PC-9 (cell line): Measurements from ENCODE around the gene UGGT2. TPM values are rescaled to one million over a fixed set of nuclear protein-coding genes. Genes with fewer than 3 reads are reported as not detected.

Source experiments
- BruUV-seq: library from RNA; stranded (reverse); fragments of 400-500 nt; replicated peaks from 2 replicates; lab custom pipeline; 2021; lab: Mats Ljungman, UMichigan
- CTCF ChIA-PET: fragments of 300-600 bp; sonication (Branson Sonifier 250); formaldehyde crosslinking; loops from one replicate; lab custom pipeline; 2022; ENCODE audit warnings: antibody characterized with exemption; lab: Charles Lee
- POLR2A ChIA-PET: fragments of 300-600 bp; sonication (Branson Sonifier 250); formaldehyde crosslinking; loops from one replicate; lab custom pipeline; 2022; ENCODE audit warnings: antibody characterized with exemption; ENCODE audit not compliant: unreplicated experiment; lab: Charles Lee
- DNase-seq, 2 experiments: peaks; one replicate each; pipeline versions ENCODE4 v3.0.0 to v3.0.0-alpha.2; 2015 to 2022; ENCODE audit warnings: mixed read lengths in 1 of 2
- H2AFZ ChIP-seq: fragments of 200-600 bp; sonication (generic); 2 replicates; pipeline ENCODE4 v1.8.1; 2017; ENCODE audit warnings: antibody characterized with exemption
- H3F3A ChIP-seq: fragments of 200-600 bp; sonication (generic); 2 replicates; pipeline ENCODE4 v1.8.1; 2017; ENCODE audit warnings: antibody characterized with exemption, mild to moderate bottlenecking, low read depth; ENCODE audit not compliant: insufficient read depth
- H3K27ac ChIP-seq: fragments of 200-600 bp; sonication (generic); 2 replicates; pipeline ENCODE4 v1.6.1; 2016; ENCODE audit warnings: mixed run types
- H3K27me3 ChIP-seq: fragments of 200-600 bp; sonication (generic); 2 replicates; pipeline ENCODE4 v1.6.1; 2016; ENCODE audit warnings: low read depth, mixed run types; ENCODE audit not compliant: insufficient read depth
- H3K36me3 ChIP-seq: fragments of 200-600 bp; sonication (generic); 2 replicates; pipeline ENCODE4 v1.6.1; 2016; ENCODE audit warnings: low read depth, mixed run types
- H3K4me1 ChIP-seq: fragments of 200-600 bp; sonication (generic); replicated peaks from 2 replicates; pipeline ENCODE4 v1.6.1; 2016; ENCODE audit warnings: mixed run types; ENCODE audit not compliant: insufficient read depth
- H3K4me2 ChIP-seq: fragments of 200-600 bp; sonication (generic); 2 replicates; pipeline ENCODE4 v1.6.1; 2017; ENCODE audit warnings: mixed run types
- H3K4me3 ChIP-seq: fragments of 200-600 bp; sonication (generic); 2 replicates; pipeline ENCODE4 v1.6.1; 2016; ENCODE audit warnings: mixed run types
- H3K79me2 ChIP-seq: fragments of 200-600 bp; sonication (generic); 2 replicates; pipeline ENCODE4 v1.6.1; 2017; ENCODE audit warnings: low read depth, mixed run types
- H3K9me2 ChIP-seq: fragments of 200-600 bp; sonication (generic); 2 replicates; pipeline ENCODE4 v1.8.1; 2017; ENCODE audit warnings: mild to moderate bottlenecking; ENCODE audit not compliant: insufficient read depth
- H3K9me3 ChIP-seq: fragments of 200-600 bp; sonication (generic); 2 replicates; pipeline ENCODE4 v1.8.1; 2016; ENCODE audit warnings: low read depth; ENCODE audit not compliant: insufficient read depth
- H4K20me1 ChIP-seq: fragments of 200-600 bp; sonication (generic); 2 replicates; pipeline ENCODE4 v1.8.1; 2017; ENCODE audit not compliant: insufficient read depth
- EZH2 ChIP-seq: fragments of 200-600 bp; sonication (generic); IDR thresholded peaks from 2 replicates; pipeline ENCODE4 v1.8.0; 2017; ENCODE audit warnings: antibody characterized with exemption, low read depth
- intact Hi-C: fragments of 100-400 bp; cut with micrococcal nuclease; formaldehyde crosslinking; loops from one replicate; pipeline ENCODE4 v1.10.0; 2022; ENCODE audit not compliant: unreplicated experiment
- total RNA-seq: library from RNA; stranded (reverse); gene quantifications from 2 replicates; pipeline ENCODE4 v1.2.3, GENCODE V29; 2021
- TF ChIP-seq, protein P1 (sequence below): fragments of 200-600 bp; sonication (generic); conservative IDR thresholded peaks from 2 replicates; pipeline ENCODE4 v1.6.1; 2017; ENCODE audit warnings: mixed run types, antibody characterized with exemption, mild to moderate bottlenecking, moderate library complexity

Gene UGGT2
- total RNA-seq, 1 experiment from 2014 or later = 27.5 TPM

DNA sequence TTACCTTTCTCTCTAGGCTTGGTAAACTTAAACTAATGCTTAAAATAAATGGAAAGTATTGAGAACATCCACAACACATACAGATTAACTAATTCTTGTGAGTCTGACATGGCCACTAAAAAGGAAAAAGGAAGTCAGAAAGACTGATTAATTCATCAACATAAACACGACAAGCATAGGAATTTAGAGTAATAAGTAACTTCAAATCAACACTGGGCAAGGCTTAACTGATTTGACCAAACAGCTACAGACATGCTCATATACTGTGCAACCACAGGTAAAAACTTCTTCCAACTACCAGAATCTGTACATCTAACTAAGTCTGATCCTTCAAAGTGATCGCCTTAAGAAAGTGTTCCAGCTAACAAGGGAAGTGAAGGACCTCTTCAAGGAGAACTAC, 20.5 kb downstream of the UGGT2 start:
- ChIA-PET CTCF (no interaction called here), POLR2A (interaction anchor here (0.5 kb wide), 1 partner anchor 45 kb away, joined by 8 read pairs; no protein-coding TSS in a partner anchor)
- DNase-seq = no peak
- no peak for TF ChIP-seq EZH2
- H3K4me3 ChIP-seq = no peak overlapping the region
- no peak overlapping the region for H3K4me2 ChIP-seq
- H3F3A ChIP-seq = no peaks in the 10 kb centered on the region
- intact Hi-C loops = no loop called here
- H3K4me1 ChIP-seq = peaks cover 13% of the 10 kb centered on the region
- peaks cover 45% of the 10 kb centered on the region for H3K79me2 ChIP-seq
- no TSS peak for BruUV-seq
- no peaks in the 10 kb centered on the region for H3K9me2 ChIP-seq
- no peak overlapping the region for H2AFZ ChIP-seq
- H4K20me1 ChIP-seq = no peaks in the 10 kb centered on the region; the same call in 1 of the 2 replicates
- H3K9me3 ChIP-seq = no peaks in the 10 kb centered on the region
- H3K36me3 ChIP-seq = no peaks in the 10 kb centered on the region
- H3K27ac ChIP-seq = no peak overlapping the region
- H3K27me3 ChIP-seq = no peaks in the 10 kb centered on the region

DNA sequence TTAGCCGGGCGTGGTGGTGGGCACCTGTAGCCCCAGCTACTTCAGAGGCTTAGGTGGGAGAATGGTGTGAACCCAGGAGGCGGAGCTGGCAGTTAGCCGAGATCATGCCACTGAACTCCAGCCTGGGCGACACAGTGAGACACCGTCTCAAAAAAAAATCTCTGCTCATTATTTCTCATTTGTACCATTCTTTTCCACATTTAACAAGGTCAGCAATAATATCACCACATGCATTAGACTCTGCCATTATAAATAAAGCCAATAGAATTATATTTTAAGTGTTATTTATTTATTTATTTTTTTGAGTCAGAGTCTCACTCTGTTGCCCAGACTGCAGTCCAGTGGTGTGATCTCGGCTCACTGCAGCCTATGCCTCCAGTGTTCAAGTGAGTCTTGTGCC, 24.2 kb downstream of the UGGT2 start:
- Histone ChIP-seq H3K4me3 (no peak overlapping the region), H3F3A (no peaks in the 10 kb centered on the region), H3K27ac (no peak overlapping the region), H3K36me3 (no peaks in the 10 kb centered on the region; the same call in 1 of the 2 replicates), H3K4me1 (no peaks in the 10 kb centered on the region), H2AFZ (no peak overlapping the region), H3K27me3 (no peaks in the 10 kb centered on the region), H3K9me3 (no peaks in the 10 kb centered on the region), H4K20me1 (no peaks in the 10 kb centered on the region), H3K4me2 (no peak overlapping the region), H3K9me2 (no peaks in the 10 kb centered on the region), H3K79me2 (peaks cover 16% of the 10 kb centered on the region)
- TF ChIP-seq, protein P1, sequence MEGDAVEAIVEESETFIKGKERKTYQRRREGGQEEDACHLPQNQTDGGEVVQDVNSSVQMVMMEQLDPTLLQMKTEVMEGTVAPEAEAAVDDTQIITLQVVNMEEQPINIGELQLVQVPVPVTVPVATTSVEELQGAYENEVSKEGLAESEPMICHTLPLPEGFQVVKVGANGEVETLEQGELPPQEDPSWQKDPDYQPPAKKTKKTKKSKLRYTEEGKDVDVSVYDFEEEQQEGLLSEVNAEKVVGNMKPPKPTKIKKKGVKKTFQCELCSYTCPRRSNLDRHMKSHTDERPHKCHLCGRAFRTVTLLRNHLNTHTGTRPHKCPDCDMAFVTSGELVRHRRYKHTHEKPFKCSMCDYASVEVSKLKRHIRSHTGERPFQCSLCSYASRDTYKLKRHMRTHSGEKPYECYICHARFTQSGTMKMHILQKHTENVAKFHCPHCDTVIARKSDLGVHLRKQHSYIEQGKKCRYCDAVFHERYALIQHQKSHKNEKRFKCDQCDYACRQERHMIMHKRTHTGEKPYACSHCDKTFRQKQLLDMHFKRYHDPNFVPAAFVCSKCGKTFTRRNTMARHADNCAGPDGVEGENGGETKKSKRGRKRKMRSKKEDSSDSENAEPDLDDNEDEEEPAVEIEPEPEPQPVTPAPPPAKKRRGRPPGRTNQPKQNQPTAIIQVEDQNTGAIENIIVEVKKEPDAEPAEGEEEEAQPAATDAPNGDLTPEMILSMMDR = no peak
- no peak for TF ChIP-seq EZH2
- BruUV-seq = no TSS peak
- DNase-seq = no peak
- POLR2A ChIA-PET = no interaction called here
- CTCF ChIA-PET = no interaction called here
- intact Hi-C loops = no loop called here

DNA sequence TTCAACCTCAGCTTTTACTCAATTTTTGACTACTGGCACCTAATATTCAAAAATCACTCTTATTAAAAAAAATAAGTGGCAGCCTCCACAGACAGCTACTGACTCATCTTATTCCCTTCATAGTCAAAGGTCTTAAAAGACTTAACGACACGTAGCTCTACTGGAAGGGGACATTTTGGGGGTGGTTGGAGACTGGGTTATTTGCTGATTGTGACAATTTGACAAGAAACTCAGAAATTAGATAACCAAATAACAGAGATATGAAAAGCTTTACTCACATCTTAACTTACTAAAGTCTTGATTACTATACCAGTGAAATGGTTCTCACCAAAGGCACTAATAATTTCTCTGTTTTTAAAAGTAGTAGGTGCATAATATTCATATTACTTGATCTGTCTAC, 25.7 kb downstream of the UGGT2 start:
- Histone ChIP-seq H3K79me2 (peaks cover 1% of the 10 kb centered on the region; the same call in 1 of the 2 replicates), H3K4me1 (no peaks in the 10 kb centered on the region), H3K9me3 (no peaks in the 10 kb centered on the region), H3K36me3 (no peaks in the 10 kb centered on the region; the same call in 1 of the 2 replicates), H2AFZ (no peak overlapping the region), H3F3A (no peaks in the 10 kb centered on the region), H3K27ac (no peak overlapping the region), H3K4me2 (no peak overlapping the region), H3K27me3 (no peaks in the 10 kb centered on the region), H3K4me3 (no peak overlapping the region), H3K9me2 (no peaks in the 10 kb centered on the region), H4K20me1 (no peaks in the 10 kb centered on the region)
- no peak for DNase-seq
- ChIA-PET CTCF (no interaction called here), POLR2A (no interaction called here)
- TF ChIP-seq, protein P1 = no peak
- TF ChIP-seq EZH2 = no peak
- no TSS peak for BruUV-seq
- intact Hi-C loops = no loop called here

DNA sequence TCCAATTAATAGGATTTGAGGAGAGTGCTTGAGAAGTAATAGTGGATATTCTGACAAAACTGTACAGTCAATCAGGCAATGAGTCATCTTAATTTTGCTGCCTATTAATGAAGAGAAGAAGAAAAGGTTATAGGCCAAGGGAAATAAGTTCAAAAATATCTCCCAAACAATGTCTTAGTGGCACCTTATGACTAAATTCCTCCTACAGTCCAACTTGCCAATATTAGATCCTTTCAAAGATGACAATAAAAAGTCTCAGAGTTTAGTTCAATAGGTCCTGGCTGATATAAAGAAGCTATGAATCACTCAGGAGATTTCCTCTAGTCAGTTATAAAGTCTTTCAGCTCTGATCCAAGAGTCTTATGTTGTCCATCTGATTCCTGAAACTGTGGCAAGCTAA, 27.9 kb downstream of the UGGT2 start:
- Histone ChIP-seq H3K27me3 (no peaks in the 10 kb centered on the region), H3K36me3 (no peaks in the 10 kb centered on the region; the same call in 1 of the 2 replicates), H3K4me2 (no peak overlapping the region), H3K9me2 (no peaks in the 10 kb centered on the region), H3F3A (no peaks in the 10 kb centered on the region), H2AFZ (no peak overlapping the region), H4K20me1 (no peaks in the 10 kb centered on the region), H3K4me1 (no peaks in the 10 kb centered on the region), H3K79me2 (no peaks in the 10 kb centered on the region), H3K27ac (no peak overlapping the region; the same call in 1 of the 2 replicates), H3K9me3 (no peaks in the 10 kb centered on the region), H3K4me3 (no peak overlapping the region)
- TF ChIP-seq EZH2 = no peak
- TF ChIP-seq, protein P1 = no peak
- intact Hi-C loops = no loop called here
- DNase-seq = no peak
- ChIA-PET CTCF (no interaction called here), POLR2A (no interaction called here)
- BruUV-seq = no TSS peak
